ENCODE results near the gene SLC35E1.
A peak's percentile ranks its signal among the peaks of the same experiment; 100 is the strongest.

Gene SLC35E1

GRCh38 chr19:16608290-16608739 lies 36.1 kb upstream of the SLC35E1 start:
- peaks cover 48% of the 10 kb centered on the region for H4K20me1 ChIP-seq (ENCODE audit: control insufficient read depth, insufficient read depth, low read depth, low read length)
- no peak for TF ChIP-seq EZH2phosphoT487 (IDR thresholded peaks at IDR 0.05; ENCODE audit: borderline replicate concordance, low read length)
- TF ChIP-seq CTCF (IDR thresholded peaks at IDR 0.05; ENCODE audit: low read depth, low read length, poor library complexity, severe bottlenecking), result no peak

GRCh38 chr19:16607819-16608218 lies 35.6 kb upstream of the SLC35E1 start:
- Histone ChIP-seq H3F3A (ENCODE audit: control insufficient read depth, insufficient read depth) (peaks cover 6% of the 10 kb centered on the region; the same call in 1 of the 2 replicates), H3K36me3 (ENCODE audit: control insufficient read depth, low read length) (peaks cover 36% of the 10 kb centered on the region), H3K4me2 (ENCODE audit: low read length) (no peak overlapping the region), H3K4me3 (ENCODE audit: low read length) (no peak overlapping the region), H3K9me3 (ENCODE audit: control insufficient read depth, insufficient read depth, low read length) (no peaks in the 10 kb centered on the region), H3K27ac (ENCODE audit: low read depth, low read length) (no peak overlapping the region), H3K79me2 (ENCODE audit: control insufficient read depth, low read length) (peaks cover 99% of the 10 kb centered on the region), H3K4me1 (ENCODE audit: control insufficient read depth, low read length) (peaks cover 48% of the 10 kb centered on the region), H3K27me3 (ENCODE audit: control insufficient read depth, low read length) (no peaks in the 10 kb centered on the region), H3K9me2 (replicated peaks; ENCODE audit: control insufficient read depth, low read length) (no peaks in the 10 kb centered on the region), H4K20me1 (ENCODE audit: control insufficient read depth, insufficient read depth, low read depth, low read length) (peaks cover 53% of the 10 kb centered on the region)
- TF ChIP-seq EZH2phosphoT487 (IDR thresholded peaks at IDR 0.05; ENCODE audit: borderline replicate concordance, low read length) (no peak), CTCF (IDR thresholded peaks at IDR 0.05; ENCODE audit: low read depth, low read length, poor library complexity, severe bottlenecking) (no peak)

More at GRCh38 chr19:16608290-16608739, 36.1 kb upstream of the SLC35E1 start:
- H3K4me2 ChIP-seq (ENCODE audit: low read length), result no peak overlapping the region
- peaks cover 6% of the 10 kb centered on the region; the same call in 1 of the 2 replicates for H3F3A ChIP-seq (ENCODE audit: control insufficient read depth, insufficient read depth)
- H3K79me2 ChIP-seq (ENCODE audit: control insufficient read depth, low read length), result peaks cover 99% of the 10 kb centered on the region
- H3K36me3 ChIP-seq (ENCODE audit: control insufficient read depth, low read length), result peaks cover 37% of the 10 kb centered on the region
- H3K27ac ChIP-seq (ENCODE audit: low read depth, low read length), result no peak overlapping the region
- peaks cover 53% of the 10 kb centered on the region for H3K4me1 ChIP-seq (ENCODE audit: control insufficient read depth, low read length)
- no peaks in the 10 kb centered on the region for H3K9me2 ChIP-seq (replicated peaks; ENCODE audit: control insufficient read depth, low read length)
- H3K4me3 ChIP-seq (ENCODE audit: low read length), result no peak overlapping the region
- no peaks in the 10 kb centered on the region for H3K27me3 ChIP-seq (ENCODE audit: control insufficient read depth, low read length)
- no peaks in the 10 kb centered on the region for H3K9me3 ChIP-seq (ENCODE audit: control insufficient read depth, insufficient read depth, low read length)

DNA sequence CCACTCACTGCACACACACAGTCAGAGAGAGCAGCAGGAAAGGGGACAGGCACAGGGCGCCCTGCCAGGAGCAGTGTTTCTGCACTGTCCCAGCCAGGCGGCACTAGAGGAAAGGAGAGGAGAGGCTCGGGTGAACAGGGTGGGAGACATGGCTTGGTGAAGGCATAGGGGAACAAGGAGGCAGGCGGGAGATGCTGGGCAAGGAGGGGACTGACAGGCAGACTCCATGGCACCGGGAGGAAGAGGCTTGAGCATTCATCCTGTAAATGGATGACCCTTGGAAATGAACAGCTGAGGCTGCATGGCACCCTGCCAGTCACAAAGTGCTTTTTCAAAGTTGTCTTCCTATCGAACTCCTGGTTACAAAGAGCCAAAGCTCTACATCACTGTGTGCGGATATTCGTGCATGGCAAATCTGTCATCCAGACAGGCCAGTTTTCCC lies 33.4 kb upstream of the SLC35E1 start:
- H3K4me1 ChIP-seq (ENCODE audit: control insufficient read depth, low read length), result peaks cover 46% of the 10 kb centered on the region
- H3K4me2 ChIP-seq (ENCODE audit: low read length), result peak overlapping the region; percentile 37; the same call in 1 of the 2 replicates
- H3F3A ChIP-seq (ENCODE audit: control insufficient read depth, insufficient read depth), result peaks cover 6% of the 10 kb centered on the region; the same call in 1 of the 2 replicates
- H3K27me3 ChIP-seq (ENCODE audit: control insufficient read depth, low read length), result no peaks in the 10 kb centered on the region
- no peaks in the 10 kb centered on the region for H3K9me2 ChIP-seq (replicated peaks; ENCODE audit: control insufficient read depth, low read length)
- H3K79me2 ChIP-seq (ENCODE audit: control insufficient read depth, low read length), result peaks cover 99% of the 10 kb centered on the region
- H3K4me3 ChIP-seq (ENCODE audit: low read length), result no peak overlapping the region
- no peak overlapping the region for H3K27ac ChIP-seq (ENCODE audit: low read depth, low read length)
- no peaks in the 10 kb centered on the region for H3K9me3 ChIP-seq (ENCODE audit: control insufficient read depth, insufficient read depth, low read length)
- H3K36me3 ChIP-seq (ENCODE audit: control insufficient read depth, low read length), result peaks cover 34% of the 10 kb centered on the region
- TF ChIP-seq EZH2phosphoT487 (IDR thresholded peaks at IDR 0.05; ENCODE audit: borderline replicate concordance, low read length) (no peak), CTCF (IDR thresholded peaks at IDR 0.05; ENCODE audit: low read depth, low read length, poor library complexity, severe bottlenecking) (no peak)
- H4K20me1 ChIP-seq (ENCODE audit: control insufficient read depth, insufficient read depth, low read depth, low read length), result peaks cover 46% of the 10 kb centered on the region
